ENCODE data around the gene CSMD2.

The CSMD2 gene

DNA sequence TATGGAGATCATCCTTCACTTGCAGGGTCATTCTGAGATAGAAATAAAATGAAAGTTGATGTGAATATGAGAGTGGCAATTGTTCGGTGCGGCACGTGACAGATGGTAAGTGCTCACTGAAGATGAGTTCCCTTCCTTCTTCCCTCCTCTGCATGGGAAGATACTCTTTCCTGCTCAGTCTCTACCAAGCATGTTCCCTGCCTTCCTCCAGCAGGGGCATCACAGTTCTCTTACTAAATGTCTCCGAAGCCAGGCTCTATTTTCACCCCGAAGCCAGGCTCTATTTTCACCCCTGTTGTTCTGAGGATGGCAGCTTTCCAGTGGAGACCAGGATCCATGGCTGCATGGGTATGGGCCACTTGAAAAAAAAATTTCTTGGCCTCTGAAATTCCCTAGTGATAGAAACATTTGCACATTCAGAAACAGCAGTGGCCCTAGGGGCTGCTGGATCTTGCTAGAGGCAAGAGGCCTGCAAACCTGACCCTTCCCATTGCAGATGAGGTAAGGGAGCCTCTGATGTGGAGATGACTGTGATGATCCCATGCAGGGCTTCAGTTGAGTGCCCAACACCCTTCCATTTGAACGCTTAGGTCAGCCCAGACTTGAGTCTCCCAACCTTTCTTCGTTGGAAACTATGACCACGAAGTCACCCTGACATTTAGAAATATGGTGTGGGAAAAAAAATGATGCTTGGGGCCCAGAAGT is 424.8 kb downstream of the CSMD2 start:
- DNase-seq = no peak

DNA sequence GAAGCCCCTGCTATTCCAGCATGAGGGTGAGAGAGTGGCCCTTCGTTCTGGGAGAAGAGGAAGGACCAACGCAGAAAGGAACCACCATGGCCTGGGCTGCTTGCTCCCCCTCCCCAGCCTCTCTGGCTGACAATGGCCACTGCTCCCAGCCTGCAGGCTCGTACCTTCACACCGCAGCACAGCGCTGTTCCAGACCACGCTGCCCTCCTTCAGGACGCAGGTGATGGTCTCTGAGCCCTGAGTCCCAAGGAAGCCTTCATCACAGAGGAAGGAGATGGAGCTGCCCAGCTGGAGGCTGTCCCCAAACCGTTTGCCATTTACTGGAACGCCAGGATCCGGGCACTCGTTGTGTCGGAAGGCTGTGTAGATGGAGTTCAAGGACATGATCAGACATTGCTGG is 426.1 kb downstream of the CSMD2 start:
- no peak for DNase-seq

DNA sequence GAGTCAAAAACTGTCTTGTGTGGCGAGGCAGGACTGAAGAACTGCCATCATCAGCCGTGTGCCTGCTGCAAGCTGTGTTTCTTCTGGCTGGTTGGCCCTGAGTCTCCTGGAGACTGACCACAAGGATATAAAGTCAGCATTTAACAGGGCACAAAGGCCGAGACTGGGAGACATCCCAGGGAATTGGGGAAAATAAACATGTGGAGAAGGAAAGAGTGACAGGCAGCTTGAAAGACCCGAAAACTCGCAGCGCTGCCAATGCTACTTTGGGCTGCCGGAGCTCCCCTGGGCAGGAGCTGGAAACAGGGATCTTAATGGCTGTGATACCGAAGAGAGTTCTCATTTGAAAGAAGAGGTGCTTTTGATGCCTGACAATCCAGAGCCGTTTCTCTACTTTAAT is 426.5 kb downstream of the CSMD2 start:
- DNase-seq = no peak

DNA sequence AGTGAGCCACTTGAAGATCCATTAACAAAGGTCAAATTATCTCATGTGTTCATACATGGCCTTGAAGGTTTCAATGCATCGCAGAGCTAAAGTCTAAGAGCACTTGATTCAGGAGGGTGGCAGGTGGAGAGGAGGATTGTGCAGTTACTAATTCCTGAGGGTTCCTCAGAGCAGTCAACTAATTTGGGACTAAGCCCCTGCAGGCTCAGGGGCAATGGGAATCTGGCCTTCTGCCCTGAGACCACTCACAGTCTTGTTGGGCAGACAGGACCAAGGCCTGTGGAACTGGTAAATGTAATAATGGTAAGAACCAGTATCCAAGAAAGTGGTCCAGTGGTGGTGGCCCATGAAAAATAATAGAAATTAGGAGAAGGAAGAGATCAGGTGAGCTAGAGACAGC is 428.5 kb downstream of the CSMD2 start:
- no peak for DNase-seq

DNA sequence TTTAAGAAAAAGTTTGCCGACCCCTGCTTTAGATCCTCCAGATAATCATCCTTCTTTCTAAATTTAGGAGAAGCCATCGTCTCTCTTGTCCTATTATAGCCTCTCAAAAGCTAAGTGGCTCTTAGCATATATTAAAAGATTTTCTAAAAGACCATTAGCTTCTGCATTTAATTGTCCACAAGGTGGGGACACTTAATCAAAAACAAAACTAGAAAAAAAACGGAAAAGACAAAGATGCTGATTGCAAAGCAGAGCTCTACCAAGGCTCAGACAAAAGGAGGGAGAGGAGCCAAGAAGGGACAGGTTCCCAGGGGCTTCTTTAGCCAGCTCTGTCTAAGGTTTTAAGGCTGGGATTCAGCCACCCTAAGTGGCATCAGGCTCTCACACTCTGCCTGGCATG is 429.4 kb downstream of the CSMD2 start:
- no peak for DNase-seq

DNA sequence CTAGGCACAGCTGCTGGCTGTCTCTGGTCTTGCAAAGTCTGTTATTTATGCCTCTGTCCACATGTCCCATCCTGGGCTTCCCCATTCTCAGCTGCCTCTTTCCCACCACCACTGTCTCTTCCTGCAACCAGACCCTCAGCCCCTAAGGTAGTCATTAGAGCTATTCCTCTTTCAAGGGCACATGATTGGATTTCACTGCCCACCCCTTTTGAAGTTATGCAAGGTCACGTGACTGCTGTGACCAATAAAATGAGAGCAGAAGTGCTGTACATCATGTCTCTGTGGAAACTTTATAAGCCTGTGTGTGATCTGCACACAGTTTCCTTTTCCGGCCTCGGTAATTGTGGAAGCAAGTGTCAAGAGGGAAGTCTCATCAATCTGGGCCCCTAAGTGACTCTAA is 437.7 kb downstream of the CSMD2 start:
- DNase-seq = no peak

DNA sequence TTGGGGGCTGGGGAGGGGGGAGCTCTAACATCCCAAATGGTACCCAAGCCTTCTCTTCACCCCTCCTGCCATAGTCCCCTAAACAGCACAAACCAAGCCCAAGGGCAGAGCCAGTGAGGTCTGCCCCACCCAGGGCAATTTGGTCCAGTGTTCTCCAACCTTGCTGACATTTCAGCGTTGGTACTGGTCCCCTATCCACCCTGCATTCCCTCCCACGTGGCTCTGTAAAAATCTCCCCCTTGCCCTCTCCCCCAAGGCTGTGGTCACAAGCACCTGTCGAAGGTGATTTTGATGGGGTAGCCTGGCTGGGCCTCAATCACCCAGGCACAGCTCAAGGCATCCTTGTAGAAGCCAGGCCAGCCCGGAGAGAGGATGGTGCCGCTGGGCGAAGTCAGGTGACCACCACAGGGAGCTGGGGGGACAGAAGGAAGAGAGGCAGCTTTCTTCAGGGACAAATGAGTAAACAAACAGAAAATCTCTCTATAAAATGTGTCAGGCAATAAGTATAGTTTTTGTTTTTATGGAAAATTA is 438.7 kb downstream of the CSMD2 start:
- DNase-seq = no peak

DNA sequence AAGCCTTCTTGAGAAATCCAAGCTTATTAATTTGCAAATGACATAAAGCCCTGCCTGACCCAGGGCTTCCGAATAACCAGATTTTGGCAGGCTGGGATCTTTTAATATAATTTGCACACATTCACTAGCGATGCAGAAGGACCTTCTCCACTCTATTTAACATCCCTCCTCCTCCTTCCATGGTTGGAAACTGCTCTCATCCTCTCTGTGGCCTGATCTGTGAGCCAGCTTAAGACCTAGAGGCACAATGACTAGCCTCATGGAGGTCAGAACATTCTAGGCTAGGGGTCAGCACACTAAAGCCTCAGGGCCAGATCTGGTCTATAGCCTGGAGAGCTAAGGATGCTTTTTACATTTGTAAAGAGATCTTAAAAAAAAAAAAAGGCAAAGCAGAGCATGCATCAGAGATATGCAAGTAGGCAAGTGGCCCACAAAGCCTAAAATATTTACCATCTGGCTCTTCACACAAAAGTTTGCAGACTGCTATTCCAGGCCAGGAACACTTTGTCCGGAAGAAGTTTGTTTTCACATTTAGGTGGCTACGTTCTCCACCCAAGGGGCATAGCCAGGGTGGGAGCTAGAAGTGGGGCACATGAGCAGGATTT is 439.4 kb downstream of the CSMD2 start:
- DNase-seq = no peak

DNA sequence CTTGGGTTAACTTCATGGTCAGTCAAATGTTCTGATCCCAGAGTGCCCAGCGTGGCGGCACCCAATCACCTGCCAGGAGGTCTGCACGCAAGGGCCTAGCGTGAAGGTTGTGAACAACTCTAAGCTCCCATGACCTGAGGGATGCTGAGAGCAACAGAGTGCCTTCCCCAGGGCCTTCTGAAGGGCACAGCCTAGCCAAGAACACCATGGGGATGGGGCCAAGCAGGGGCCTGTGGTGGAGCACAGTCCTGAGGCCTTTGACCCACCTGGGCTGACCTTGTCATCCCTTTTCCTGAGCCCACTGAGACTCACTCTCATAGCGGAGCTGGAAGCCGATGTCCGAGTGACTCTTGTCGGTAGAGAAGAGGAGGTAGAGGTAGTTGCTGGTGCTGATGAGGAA is 440.0 kb downstream of the CSMD2 start:
- DNase-seq = no peak

DNA sequence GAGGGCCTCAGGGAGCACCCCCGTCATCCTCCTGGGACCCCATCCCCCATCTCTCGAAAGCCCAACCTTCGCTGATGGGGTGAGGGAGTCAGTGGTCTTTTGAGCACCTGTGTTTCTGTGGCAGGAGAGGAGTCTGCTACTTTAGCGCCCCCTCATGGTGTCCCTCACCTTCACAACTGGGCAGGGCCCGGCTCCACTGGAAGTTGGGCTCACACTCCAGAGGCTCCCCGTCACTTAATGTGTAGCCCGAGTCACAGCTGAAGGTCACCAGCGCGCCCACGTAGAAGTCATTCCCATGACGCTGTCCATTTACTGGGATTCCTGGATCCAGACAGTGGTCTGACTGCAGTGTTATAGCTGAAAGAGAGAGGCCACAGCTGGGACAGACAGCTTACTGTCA is 440.7 kb downstream of the CSMD2 start:
- DNase-seq = no peak

DNA sequence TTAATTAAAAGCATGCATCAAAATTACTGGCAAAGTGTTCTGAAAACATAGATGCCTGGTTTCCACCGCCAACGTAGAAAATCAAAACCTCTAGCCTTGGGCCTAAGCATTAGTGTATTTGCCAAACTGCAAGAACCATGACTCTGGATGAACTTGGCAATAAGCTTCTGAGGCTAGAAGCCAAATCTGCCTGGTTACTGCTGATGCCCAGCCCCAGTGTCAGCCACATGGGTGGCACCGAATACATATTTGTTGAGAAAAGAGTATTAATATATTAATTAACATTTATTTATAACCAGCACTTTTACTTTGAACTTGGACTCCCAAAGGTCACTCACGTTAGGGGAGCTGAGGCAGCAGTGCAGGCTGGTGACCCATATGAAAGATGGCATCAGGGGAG is 441.8 kb downstream of the CSMD2 start:
- DNase-seq = no peak

DNA sequence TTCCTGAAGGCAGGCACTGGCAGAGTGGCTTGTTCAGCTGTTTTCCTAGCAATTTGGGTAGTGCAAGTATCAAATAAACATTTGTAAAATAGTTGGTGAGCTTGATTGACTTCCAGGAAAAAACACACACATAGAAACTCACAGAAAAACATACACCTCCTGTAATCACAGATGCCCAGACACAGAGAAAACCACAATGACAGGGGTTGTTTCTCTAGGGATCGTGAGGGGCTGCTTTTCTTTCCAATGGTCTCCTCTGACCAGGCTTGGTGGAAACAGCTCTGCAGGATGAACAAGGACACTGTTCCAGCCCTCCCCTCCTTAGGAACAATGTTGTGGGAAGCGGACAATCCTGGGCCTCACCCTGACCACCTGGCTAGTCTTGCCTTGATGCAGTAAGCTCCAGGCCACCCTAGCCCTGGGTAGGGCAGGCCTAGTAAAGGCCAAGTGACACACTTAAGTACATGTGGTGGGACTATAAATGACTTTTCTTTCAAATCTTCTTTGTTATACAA is 443.7 kb downstream of the CSMD2 start:
- no peak for DNase-seq

DNA sequence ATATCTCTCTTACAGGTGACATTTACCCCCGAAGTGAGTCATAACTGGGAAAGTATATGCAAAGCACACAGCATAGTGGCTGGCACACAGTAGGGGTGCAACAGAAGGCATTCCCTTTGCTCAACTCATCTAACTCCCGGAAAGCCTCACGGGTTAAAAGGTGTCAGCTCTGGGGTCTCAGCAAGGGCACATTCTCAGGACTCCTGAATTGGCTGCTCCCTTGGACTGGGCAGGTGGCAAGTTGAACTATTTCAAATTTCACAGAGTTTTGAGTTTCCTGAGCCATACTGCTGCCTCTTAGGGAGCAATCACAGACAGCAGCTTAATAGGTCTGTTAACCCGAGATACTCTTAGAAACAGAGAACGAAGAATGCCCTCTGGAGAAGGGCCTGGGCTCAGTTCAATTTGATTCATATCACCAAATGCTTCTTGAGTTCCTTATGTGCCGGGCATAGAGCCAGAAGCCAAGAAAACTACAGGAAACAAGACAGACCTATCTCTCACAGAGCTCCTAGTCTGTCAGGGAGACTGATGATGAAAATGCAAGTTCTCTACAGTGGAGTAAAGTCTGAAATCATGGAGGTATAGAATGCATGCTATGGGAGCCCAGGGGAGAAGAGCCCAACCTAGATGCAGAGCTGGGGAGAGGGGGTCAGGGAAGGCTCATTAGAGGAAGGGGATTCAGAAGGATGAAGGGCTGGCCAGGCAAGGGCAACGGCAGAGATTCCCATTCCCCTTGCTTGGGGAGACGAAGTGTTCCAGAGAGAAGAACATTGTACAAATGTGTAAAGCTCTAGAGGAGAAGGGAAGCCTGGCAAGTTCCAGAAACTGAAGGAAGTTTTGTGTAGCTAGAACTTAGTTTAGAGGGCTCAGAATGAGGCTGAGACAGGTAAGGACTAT is 445.0 kb downstream of the CSMD2 start:
- DNase-seq = no peak

DNA sequence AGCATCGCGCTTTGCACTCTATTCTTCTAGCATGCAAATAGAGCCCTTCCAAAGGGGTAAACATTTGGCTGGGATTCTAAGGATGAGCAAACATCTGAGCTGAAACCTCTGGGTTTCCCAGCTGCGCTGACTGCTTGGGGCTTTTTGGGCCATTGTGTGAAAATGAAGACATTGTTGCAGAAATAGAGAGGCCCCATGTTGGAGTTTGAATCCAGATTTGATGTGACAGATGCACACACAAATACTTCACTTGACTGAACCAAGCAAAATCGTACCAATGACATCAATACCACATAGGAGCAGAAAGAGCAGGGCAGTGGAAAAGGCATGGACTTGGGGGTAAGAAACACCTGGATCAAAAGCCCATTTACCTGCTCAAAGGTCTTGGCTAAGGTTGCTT is 445.7 kb downstream of the CSMD2 start:
- peak; percentile 67 for DNase-seq

DNA sequence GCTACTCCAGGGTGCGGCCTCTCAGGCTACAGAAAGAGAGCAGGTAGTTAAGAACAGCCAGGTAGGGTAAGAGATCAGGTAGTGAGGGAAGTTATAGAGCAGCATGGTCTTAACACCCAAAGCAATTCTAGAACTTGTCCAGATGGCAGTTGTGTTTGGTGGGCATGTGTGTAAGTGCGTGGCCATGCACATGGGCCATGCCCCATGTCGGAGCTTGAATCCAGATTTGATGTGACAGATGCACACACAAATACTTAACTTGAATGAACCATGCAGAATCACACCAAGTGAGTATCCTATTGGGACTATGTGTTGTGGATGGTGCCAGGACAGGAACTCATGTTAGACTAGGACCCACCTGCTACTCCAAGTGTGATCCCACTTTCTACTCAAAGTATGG is 446.8 kb downstream of the CSMD2 start:
- DNase-seq = peak; percentile 33

DNA sequence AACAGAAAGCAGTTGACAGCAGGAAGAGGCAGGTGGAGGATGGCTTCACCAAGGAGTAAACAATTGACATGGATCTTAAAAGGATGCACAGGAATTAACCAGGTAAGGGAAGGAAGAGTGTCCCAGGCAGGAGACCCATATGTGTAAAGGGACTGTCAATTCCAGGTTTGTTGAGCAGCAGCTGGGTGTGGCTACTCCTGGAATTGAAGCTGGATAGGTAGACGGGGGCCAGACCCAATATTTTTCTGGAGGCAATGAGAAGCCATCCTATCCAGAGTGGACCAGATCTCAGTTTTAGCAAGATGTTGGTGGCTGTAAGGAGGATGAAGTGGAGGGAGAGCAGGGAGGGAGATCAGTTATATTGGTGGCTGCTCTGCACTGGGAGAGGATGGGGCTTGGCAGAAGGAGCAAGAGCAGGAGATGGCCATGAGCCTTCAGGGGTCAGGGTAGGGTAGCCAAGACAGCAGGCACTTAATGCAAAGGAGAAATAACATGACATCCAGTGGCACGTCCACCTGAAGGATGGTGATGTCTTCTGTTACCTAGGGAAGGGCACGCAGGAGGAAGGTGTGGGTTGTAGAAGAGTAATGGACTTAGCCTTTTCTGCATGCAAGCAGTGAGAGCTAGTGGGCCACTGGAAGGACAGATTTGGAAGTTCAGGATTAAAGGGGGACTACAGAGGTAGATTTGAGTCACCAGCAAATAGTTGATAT is 447.9 kb downstream of the CSMD2 start:
- no peak for DNase-seq

DNA sequence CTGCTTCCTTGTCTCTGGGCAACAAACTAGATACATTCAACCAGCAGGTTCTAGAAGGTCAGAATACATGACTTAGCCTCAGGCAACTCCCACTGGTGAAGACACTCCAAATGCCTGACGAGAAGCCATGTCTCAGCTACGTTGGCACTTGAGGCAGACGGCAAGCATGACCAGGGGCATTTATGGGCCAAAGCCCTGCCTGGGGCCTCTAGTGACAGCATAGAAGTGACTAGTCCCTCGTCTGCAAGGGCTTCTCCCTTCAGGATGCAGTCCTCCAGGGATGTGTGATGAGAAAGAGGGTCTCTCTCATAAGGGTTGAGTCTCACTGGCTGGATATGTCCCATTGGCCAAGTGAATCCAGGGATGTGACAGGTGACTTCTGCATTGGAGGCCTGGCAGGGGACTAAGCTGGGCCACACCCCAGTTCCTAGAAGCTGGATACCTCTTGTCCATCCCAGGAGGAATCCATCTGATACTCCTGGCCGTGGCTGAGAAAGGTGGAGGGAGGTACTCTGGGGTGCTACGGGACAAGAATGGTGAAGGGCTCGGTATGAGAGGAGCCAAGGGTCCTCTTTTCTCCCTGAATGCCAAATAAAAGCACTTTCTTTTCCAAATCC is 449.7 kb downstream of the CSMD2 start:
- DNase-seq = no peak

DNA sequence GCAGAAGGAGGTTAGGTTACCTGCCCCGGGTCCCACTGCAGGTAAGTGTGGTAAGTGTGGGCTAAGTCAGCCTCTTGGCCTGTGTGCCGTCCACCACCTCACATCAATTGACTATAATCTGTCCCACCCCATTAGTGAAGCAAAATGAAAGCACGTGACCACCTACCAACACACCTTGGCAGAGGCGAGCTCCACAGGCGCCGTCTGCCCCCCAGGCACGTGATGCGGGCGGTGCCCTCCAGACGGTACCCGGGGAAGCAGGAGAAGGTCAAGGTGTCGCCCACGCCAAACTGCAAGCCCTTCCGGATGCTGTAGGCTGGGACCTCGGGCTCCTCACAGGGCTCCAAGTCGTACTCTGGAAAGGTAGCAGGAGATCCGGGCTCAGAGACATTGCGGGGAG is 450.6 kb downstream of the CSMD2 start:
- no peak for DNase-seq

DNA sequence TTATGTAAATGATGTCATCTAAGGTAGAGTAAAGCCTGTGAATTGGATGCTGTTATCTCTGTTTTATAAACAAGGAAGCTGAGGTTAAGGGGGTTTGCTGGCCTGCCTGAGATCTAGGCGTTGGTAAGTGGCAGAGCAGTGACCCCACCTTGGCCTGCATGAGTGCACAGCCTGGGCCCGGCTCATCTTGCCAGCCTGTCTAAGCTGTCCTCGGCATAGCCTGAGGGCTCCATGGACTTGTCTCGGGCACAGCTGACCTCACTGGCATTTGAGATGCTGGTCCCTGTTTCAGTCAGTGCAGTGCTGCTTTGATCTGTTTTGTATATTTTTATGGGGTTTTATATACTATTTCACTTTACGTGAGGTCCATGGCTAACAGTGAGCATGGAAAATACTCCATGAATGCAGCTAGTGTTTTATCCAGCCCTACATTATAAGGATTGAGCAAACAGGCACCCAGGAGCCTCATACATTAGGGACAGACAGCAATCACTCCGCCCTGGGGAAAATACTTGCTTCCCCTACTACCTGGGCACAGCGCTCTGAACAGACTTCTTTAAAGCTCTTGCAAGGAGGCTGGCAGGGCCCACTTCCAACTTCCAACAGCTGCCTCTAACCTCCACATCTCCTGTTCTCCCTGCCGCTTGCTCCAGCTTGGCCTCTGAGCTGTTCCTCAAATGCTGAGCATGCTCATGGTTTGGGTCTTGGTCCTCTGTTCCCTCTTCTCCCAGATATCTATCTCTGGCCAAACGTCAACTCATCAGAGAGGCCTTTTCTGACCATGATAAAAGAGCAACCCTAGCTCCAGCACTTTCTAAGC is 451.8 kb downstream of the CSMD2 start:
- no peak for DNase-seq

DNA sequence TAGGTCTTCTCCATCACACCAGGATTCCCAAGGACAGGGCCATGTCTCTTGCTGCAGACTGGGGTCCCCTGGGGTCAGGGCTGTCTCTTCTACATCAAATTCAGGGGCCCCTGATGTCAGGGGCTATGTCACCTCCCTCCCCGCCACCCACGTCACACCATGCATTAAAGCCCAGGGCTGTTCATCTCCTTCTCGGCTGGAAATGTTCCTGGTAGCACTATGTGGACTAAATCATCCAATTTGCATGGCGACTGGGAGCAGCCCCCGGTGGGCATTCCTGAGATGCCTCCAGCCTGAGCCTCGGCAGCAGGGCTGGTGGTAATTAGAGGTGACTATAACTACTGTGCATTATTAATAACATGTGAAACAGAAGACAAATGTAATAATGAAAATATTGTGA is 452.8 kb downstream of the CSMD2 start:
- peak; percentile 37 for DNase-seq

DNA sequence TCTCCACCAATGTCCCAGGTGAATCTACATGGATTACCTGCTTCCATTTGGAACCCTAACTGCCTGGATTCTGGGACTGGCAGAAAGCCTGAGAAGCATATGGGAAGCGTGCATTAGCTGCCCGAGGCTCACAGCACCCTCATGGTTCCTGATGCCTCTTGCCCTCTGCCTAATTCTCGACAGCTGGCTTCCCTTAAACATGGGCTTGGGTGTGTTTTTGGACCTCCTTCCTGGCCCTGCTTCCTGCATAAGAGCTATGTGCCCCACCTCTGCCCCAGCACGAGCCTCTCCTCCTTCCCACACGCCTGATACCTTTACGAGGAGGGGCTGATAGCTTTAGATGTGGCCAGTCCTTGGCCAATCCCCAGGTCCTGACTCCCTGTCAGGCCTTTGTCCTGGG is 453.5 kb downstream of the CSMD2 start:
- no peak for DNase-seq

DNA sequence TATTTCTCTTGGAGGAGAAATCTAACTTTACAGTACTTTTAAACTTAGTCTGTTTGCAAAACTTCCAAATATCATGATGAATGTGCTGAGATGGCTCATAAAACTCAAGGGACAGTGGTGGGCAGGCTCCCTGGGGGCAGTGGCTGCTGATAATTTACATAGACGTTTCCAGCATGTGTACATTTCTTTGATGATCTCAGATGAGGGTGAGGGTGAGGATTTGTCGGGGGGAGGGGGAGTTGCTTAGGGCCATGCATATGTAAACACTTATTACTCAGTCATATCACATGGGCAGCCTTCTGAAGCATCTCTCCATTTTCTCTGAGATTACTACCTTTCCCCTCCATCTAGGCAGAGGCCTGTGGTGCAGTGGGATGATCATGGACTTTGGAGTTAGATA is 454.1 kb downstream of the CSMD2 start:
- DNase-seq = no peak

All from retina (tissue), 1 donor.